GM13977 (cell line): ENCODE data around the gene EVL.
A peak's percentile ranks its signal among the peaks of the same experiment; 100 is the strongest.

ENCODE experiments used
- DNase-seq: peaks from one replicate; pipeline ENCODE4 v3.0.0; 2012; ENCODE audit warnings: low spot score
- CTCF ChIP-seq: IDR thresholded peaks from 2 replicates; pipeline ENCODE4 v1.5.1; 2012; ENCODE audit warnings: mild to moderate bottlenecking, control low read depth; ENCODE audit not compliant: insufficient read depth; ENCODE audit errors: extremely low read depth, missing control alignments
- in situ Hi-C: fragments of 300-500 bp; cut with MboI; formaldehyde crosslinking; loops from one replicate; pipeline ENCODE4 v1.12.0; 2022; ENCODE audit warnings: low sequenced_read_pairs, low pct_unique_long_range_greater_than_20kb, mixed read lengths, inconsistent platforms; ENCODE audit not compliant: unreplicated experiment

Gene EVL

GRCh38 chr14:100065111-100065871, at the start of gene EVL:
TSS of gene EVL (plus strand) at chr14:100065422. CDS start at chr14:100065501, 79 bp downstream.
- in situ Hi-C loops, result no loop called here
- no peak for TF ChIP-seq CTCF
- DNase-seq, result peak; percentile 51

- in situ Hi-C loops, result no loop called here
- no peak for DNase-seq
- TF ChIP-seq CTCF, result no peak
Observed at GRCh38 chr14:100017553-100017952, 47.7 kb upstream of the EVL start.

DNA sequence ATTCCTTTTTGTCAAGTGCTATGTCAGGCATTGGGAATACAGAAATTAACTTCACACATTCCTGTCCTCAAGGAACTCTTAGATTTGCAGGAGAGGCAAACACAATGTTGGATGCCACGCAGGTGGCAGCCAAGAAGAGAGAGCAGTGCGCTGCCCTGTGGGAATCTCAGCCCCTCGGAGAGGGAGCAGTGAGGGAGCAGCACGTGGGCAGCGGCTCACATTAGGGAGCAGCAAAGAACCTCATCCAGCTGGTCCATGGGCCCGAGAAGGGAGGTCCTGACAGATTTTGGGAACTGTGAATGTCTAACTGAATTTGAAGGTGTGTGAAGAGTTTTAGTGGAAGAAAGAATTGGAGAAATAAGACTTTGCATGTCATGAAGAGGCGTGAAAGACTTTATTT, 47.2 kb upstream of the EVL start:
- DNase-seq, result no peak
- in situ Hi-C loops, result no loop called here
- TF ChIP-seq CTCF, result no peak

GRCh38 chr14:100018482-100018881, 46.7 kb upstream of the EVL start:
- no peak for TF ChIP-seq CTCF
- in situ Hi-C loops, result no loop called here
- no peak for DNase-seq

DNA sequence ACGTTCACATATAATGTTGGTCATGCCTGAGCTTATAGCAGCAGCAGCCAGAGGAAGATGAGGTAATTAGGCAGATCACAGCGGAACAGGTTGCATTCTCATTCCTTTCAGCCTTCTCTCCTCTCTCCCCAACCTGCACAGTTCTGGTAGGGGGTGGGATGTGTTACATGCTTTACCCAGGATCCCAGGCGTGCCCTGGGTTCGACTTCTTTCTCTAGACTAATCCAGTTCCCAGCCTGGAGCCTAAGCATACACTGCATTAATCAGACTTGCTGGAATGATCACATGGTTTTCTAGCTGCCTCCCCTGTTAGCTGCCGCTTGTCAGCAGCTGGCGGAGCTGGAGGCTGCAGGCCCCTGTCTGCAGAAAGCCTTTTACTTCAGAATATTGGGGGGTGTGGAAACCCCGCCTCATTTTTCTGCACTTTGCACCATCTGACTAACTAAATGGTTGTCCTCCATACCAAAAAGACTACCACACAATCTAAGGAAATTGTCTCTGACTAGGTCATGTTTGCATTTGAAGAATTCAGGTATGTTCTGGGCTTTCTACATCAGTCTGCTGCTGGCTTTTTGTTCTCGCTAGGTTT, 46.0 kb upstream of the EVL start:
- TF ChIP-seq CTCF, result no peak
- DNase-seq, result no peak
- in situ Hi-C loops, result no loop called here

- in situ Hi-C loops, result no loop called here
- no peak for TF ChIP-seq CTCF
- no peak for DNase-seq
Observed at GRCh38 chr14:100020629-100021028, 44.6 kb upstream of the EVL start.
